Measurements from ENCODE around the gene ABCC1. TPM values are rescaled to one million over a fixed set of nuclear protein-coding genes. Genes with fewer than 3 reads are reported as not detected.

ABCC1 gene
- total and polyA plus RNA-seq, 2 of the 8 experiments (the other 6 are each of a cell fraction or from before 2014, with no cell fraction given) = 42.6 to 66.8 TPM

DNA sequence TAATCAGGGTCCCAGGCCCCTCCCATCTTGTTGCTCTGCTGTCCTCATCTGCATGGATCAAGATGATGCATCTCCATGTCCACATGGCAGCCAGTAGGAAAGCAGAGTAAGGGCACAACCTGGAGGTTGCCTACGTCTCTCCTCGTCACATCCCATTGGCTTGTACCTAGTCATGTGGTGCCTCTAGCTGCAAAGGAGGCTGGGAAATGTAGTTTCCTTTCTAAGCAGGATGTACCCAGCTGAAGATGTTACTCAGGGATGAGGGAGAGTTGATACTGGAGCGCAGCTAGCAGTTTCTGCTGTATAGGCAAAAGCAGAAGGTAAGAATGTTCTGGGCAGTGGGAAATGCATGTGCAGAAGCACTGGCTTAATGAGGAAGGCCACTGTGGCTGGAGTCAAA is 20.8 kb downstream of the ABCC1 start (continued):
- TF ChIP-seq PHF8 (conservative IDR thresholded peaks at IDR 0.05; ENCODE audit: low read depth, low read length) (no peak), TAF1 (IDR thresholded peaks at IDR 0.05; ENCODE audit: low read depth, low read length) (no peak), RXRA (IDR thresholded peaks at IDR 0.05; ENCODE audit: insufficient read depth, low read depth, low read length) (no peak), SP2 (IDR thresholded peaks at IDR 0.05; ENCODE audit: low read length) (no peak), JUN (IDR thresholded peaks at IDR 0.05; ENCODE audit: low read depth, low read length) (no peak), RAD21 (IDR thresholded peaks at IDR 0.05 in 1 of 2, conservative IDR thresholded peaks at IDR 0.05 in 1 of 2; ENCODE audit: low read depth in 2 of 2, low read length in 2 of 2) (no peak; a peak in 1 of 4 replicates), EZH2 (IDR thresholded peaks at IDR 0.05; ENCODE audit: low read depth, low read length, severe bottlenecking) (no peak), RFX5 (IDR thresholded peaks at IDR 0.05; ENCODE audit: borderline replicate concordance, low read depth, low read length) (peak; percentile 19; the same call in 1 of the 2 replicates), CREB1 (IDR thresholded peaks at IDR 0.05) (peak; percentile 64), SIN3A (conservative IDR thresholded peaks at IDR 0.05 in 1 of 2, IDR thresholded peaks at IDR 0.05 in 1 of 2; ENCODE audit: low read depth in 1 of 2, low read length in 2 of 2) (0 out of 4 replicates have a peak, but pooled peaks of 1 of the 2 experiments have one; percentile 24), POU5F1 (IDR thresholded peaks at IDR 0.05; ENCODE audit: low read depth, low read length) (no peak), KDM5A (IDR thresholded peaks at IDR 0.05; ENCODE audit: low read length) (no peak), RNF2 (IDR thresholded peaks at IDR 0.05; ENCODE audit: borderline replicate concordance, low read depth, low read length, missing control alignments, poor library complexity, severe bottlenecking) (no peak), NANOG (IDR thresholded peaks at IDR 0.05; ENCODE audit: insufficient read depth, low read depth, low read length, poor library complexity, severe bottlenecking) (no peak), POLR2A (IDR thresholded peaks at IDR 0.05; ENCODE audit: control extremely low read depth in 1 of 2, low read depth in 2 of 2, low read length in 2 of 2) (no peak), SIRT6 (IDR thresholded peaks at IDR 0.05; ENCODE audit: low read length) (no peak), EP300 (IDR thresholded peaks at IDR 0.05; ENCODE audit: borderline replicate concordance in 1 of 2, low read depth in 2 of 2, low read length in 2 of 2) (no peak), TCF12 (IDR thresholded peaks at IDR 0.05; ENCODE audit: low read depth, low read length) (no peak), POLR2AphosphoS5 (IDR thresholded peaks at IDR 0.05; ENCODE audit: low read depth, low read length) (0 out of 2 replicates have a peak, but pooled peaks have one; percentile 10), TEAD4 (IDR thresholded peaks at IDR 0.05; ENCODE audit: low read depth, low read length) (no peak)
- TF ChIP-seq, protein P1, sequence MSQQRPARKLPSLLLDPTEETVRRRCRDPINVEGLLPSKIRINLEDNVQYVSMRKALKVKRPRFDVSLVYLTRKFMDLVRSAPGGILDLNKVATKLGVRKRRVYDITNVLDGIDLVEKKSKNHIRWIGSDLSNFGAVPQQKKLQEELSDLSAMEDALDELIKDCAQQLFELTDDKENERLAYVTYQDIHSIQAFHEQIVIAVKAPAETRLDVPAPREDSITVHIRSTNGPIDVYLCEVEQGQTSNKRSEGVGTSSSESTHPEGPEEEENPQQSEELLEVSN (IDR thresholded peaks at IDR 0.05) = no peak
- TF ChIP-seq, protein P2, sequence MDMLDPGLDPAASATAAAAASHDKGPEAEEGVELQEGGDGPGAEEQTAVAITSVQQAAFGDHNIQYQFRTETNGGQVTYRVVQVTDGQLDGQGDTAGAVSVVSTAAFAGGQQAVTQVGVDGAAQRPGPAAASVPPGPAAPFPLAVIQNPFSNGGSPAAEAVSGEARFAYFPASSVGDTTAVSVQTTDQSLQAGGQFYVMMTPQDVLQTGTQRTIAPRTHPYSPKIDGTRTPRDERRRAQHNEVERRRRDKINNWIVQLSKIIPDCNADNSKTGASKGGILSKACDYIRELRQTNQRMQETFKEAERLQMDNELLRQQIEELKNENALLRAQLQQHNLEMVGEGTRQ (IDR thresholded peaks at IDR 0.05; ENCODE audit: low read length) = peak; percentile 95
- TF ChIP-seq, protein P3, sequence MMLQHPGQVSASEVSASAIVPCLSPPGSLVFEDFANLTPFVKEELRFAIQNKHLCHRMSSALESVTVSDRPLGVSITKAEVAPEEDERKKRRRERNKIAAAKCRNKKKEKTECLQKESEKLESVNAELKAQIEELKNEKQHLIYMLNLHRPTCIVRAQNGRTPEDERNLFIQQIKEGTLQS (IDR thresholded peaks at IDR 0.05; ENCODE audit: insufficient read depth, low read depth, low read length) = peak; percentile 84
